GM12878 (cell line): Measurements from ENCODE around the gene ODF2L. TPM values are rescaled to one million over a fixed set of nuclear protein-coding genes. Genes with fewer than 3 reads are reported as not detected.
A peak's percentile ranks its signal among the peaks of the same experiment; 100 is the strongest.

Experiments used
- ATAC-seq: fragments of 200-7000 bp; cut with Tn5 transposase; 3 replicates; pipeline ENCODE4 v1.9.1; 2020; ENCODE audit warnings: mild to moderate bottlenecking, moderate library complexity
- BruUV-seq: library from RNA; stranded (reverse); fragments of 400-500 nt; replicated peaks from 2 replicates; lab custom pipeline; 2021; lab: Mats Ljungman, UMichigan
- CTCF ChIA-PET: fragments of 300-600 bp; sonication (Branson Sonifier 250); formaldehyde crosslinking; extraction: SDS; loops from one replicate; lab custom pipeline; 2021; ENCODE audit warnings: inconsistent platforms; lab: Yijun Ruan, JAX
- POLR2A ChIA-PET: fragments of 350-600 bp; formaldehyde crosslinking; extraction: SDS; loops from one replicate; lab custom pipeline; 2021; ENCODE audit warnings: inconsistent platforms; lab: Charles Lee
- RAD21 ChIA-PET: fragments of 300-600 bp; sonication (Branson Sonifier 250); formaldehyde crosslinking; loops from one replicate; lab custom pipeline; 2023; ENCODE audit warnings: antibody characterized with exemption; ENCODE audit not compliant: unreplicated experiment; lab: Charles Lee
- SMC1A ChIA-PET: fragments of 300-600 bp; sonication (Branson Sonifier 250); formaldehyde crosslinking; loops from one replicate; lab custom pipeline; 2023; ENCODE audit not compliant: unreplicated experiment, uncharacterized antibody; lab: Charles Lee
- DNase-seq: peaks from one replicate; pipeline ENCODE4 v3.0.0-alpha.2; 2011; ENCODE audit warnings: low read depth, low spot score
- FAIRE-seq: peaks from 3 replicates; lab custom pipeline; 2011; peaks lifted over from hg19 to GRCh38; lab: Jason Lieb, UNC
- H2AFZ ChIP-seq: 2 replicates; pipeline ENCODE4 v1.6.0; 2011; ENCODE audit warnings: low read depth, low read length, control low read depth; ENCODE audit not compliant: control insufficient read depth
- H3K27ac ChIP-seq: 2 replicates; pipeline ENCODE4 v1.5.1; 2011; ENCODE audit warnings: control low read depth; ENCODE audit not compliant: control insufficient read depth, insufficient read depth
- H3K27me3 ChIP-seq, 2 experiments: replicated peaks in 1 of 2; 2 replicates each; pipeline versions ENCODE4 v1.6.0 to v1.6.1; 2011; ENCODE audit warnings: low read length in 1 of 2; ENCODE audit not compliant: control insufficient read depth in 2 of 2, insufficient read depth in 2 of 2
- H3K36me3 ChIP-seq, 2 experiments: 2 replicates each; pipeline ENCODE4 v1.5.1; 2011; ENCODE audit warnings: low read length in 1 of 2; ENCODE audit not compliant: control insufficient read depth in 2 of 2, insufficient read depth in 2 of 2
- H3K4me1 ChIP-seq: 2 replicates; pipeline ENCODE4 v1.6.1; 2011; ENCODE audit warnings: mild to moderate bottlenecking, low read length, moderate library complexity, mixed read lengths; ENCODE audit not compliant: control insufficient read depth, insufficient read depth
- H3K4me2 ChIP-seq: 2 replicates; pipeline ENCODE4 v1.6.0; 2011; ENCODE audit warnings: control low read depth; ENCODE audit not compliant: control insufficient read depth, insufficient read depth
- H3K4me3 ChIP-seq: fragments of 200-600 bp; sonication (generic); 2 replicates; pipeline ENCODE4 v1.5.1; 2016
- H3K79me2 ChIP-seq: 2 replicates; pipeline ENCODE4 v1.6.0; 2011; ENCODE audit warnings: low read length; ENCODE audit not compliant: control insufficient read depth, insufficient read depth
- H3K9ac ChIP-seq: 2 replicates; pipeline ENCODE4 v1.8.0; 2011; ENCODE audit warnings: low read length, control low read depth, mixed read lengths; ENCODE audit not compliant: control insufficient read depth, insufficient read depth
- H3K9me3 ChIP-seq: replicated peaks from 3 replicates; pipeline ENCODE4 v1.5.1; 2011; ENCODE audit warnings: mild to moderate bottlenecking, low read length; ENCODE audit not compliant: control insufficient read depth, insufficient read depth
- H4K20me1 ChIP-seq: 2 replicates; pipeline ENCODE4 v1.6.0; 2011; ENCODE audit not compliant: control insufficient read depth, insufficient read depth
- BMI1 ChIP-seq: fragments of 450-650 bp; IDR thresholded peaks from 2 replicates; pipeline ENCODE4 v1.6.1; 2016; ENCODE audit warnings: mild to moderate bottlenecking, moderate library complexity, borderline replicate concordance
- EED ChIP-seq: sonication (generic); IDR thresholded peaks from 2 replicates; pipeline ENCODE4 v1.6.1; 2016; ENCODE audit warnings: antibody characterized with exemption, low read depth
- RAD21 ChIP-seq: IDR thresholded peaks from 2 replicates; pipeline ENCODE4 v1.6.1; 2011; ENCODE audit warnings: mild to moderate bottlenecking, low read depth, low read length, moderate library complexity; ENCODE audit not compliant: insufficient read depth
- RUNX3 ChIP-seq: IDR thresholded peaks from 2 replicates; pipeline ENCODE4 v1.6.1; 2012; ENCODE audit warnings: low read length, inconsistent platforms
- SMC3 ChIP-seq: IDR thresholded peaks from 2 replicates; pipeline ENCODE4 v1.6.1; 2011; ENCODE audit warnings: low read length, improper control_type of control experiment, borderline replicate concordance
- WGBS: methylation state at CpG from one replicate; pipeline ENCODE4 v1.1.6; 2016; ENCODE audit warnings: low lambda C conversion rate; ENCODE audit not compliant: insufficient replicate concordance, insufficient coverage; ENCODE audit errors: missing lambda C conversion rate; 5-methylcytosine and 5-hydroxymethylcytosine counted together
- in situ Hi-C: fragments of 300-500 bp; cut with MboI; formaldehyde crosslinking; loops from 9 replicates; pipeline ENCODE4 v1.14.3; 2018; ENCODE audit warnings: mixed read lengths
- intact Hi-C: fragments of 100-400 bp; cut with micrococcal nuclease; formaldehyde crosslinking; loops from one replicate; pipeline ENCODE4 v1.14.2; 2022; ENCODE audit not compliant: unreplicated experiment
- polyA plus RNA-seq, 11 experiments: library from polyadenylated mRNA; depleted of rRNA in 4 of 11; unstranded in 6 of 11; stranded (reverse) in 5 of 11; fragments of >200 nt; fragmentation: Nextera tagmentation in 4 of 11; fragmentation: Illumina TruSeq in 1 of 11; extraction: Ambion mirVana in 4 of 11; extraction: Trizol in 1 of 11; gene quantifications; 1 replicate in 1 of 11; 2 replicates in 10 of 11; pipeline versions ENCODE4 v1.2.1 to v1.2.3, GENCODE V29; 2011 to 2016; ENCODE audit warnings: inconsistent platforms in 2 of 11, missing spikeins in 2 of 11, low read depth in 1 of 11
- total RNA-seq, 4 experiments: library from RNA; depleted of rRNA in 3 of 4; stranded (reverse); fragments of >200 nt in 3 of 4; fragmentation: Illumina TruSeq in 1 of 4; extraction: Trizol in 1 of 4; gene quantifications; 2 replicates each; pipeline versions ENCODE4 v1.2.1 to v1.2.3, GENCODE V29; 2013 to 2021
- TF ChIP-seq, protein P1 (sequence below), 3 experiments: IDR thresholded peaks in 2 of 3; conservative IDR thresholded peaks in 1 of 3; 2 replicates each; pipeline ENCODE4 v1.5.1; 2011; ENCODE audit warnings: low read depth in 3 of 3, low read length in 3 of 3, mild to moderate bottlenecking in 3 of 3, control low read depth in 2 of 3, moderate library complexity in 2 of 3, inconsistent platforms in 1 of 3, mixed read lengths in 1 of 3; ENCODE audit not compliant: control insufficient read depth in 2 of 3, insufficient read depth in 1 of 3; ENCODE audit errors: extremely low read depth in 1 of 3

ODF2L gene
- total and polyA plus RNA-seq, 10 of the 15 experiments (the other 5 are each of a cell fraction or from before 2014, with no cell fraction given): 10.4 to 29.5 (median 18.5) TPM

DNA sequence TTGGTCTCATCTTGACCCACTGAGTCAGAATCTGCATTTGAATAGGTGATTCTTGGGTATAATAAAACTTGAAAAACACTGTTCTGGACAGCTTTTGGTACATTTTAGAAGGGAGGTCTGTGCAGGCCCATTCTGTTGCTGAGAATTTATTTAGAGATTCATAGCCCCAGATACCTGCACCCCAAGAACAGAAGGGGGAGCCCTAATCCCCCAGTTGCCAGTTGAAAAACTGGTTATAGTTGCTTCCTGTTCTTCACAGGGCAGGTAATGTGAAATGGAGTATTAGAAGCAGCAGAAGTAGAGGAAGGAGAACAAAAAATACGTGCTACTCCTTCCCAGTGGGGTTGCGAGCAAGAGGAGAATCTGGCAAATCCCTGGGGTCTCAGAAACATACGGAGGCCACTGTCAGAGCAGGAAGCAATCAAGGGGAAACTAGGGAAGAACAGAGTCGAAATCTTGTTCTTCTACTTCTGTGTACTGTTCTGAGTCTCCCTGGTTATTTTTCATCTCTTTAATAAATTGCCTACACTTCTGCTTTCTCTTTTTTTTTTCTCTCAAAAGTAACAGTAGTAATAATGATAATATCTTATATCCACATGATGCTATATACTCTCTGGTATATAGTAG is 23.3 kb upstream of the ODF2L start:
- no peaks in the 10 kb centered on the region for H4K20me1 ChIP-seq
- BruUV-seq: no TSS peak
- ATAC-seq (peak; percentile 90), DNase-seq (no peak), FAIRE-seq (peak; percentile 13)
- intact Hi-C loops (no loop called here), in situ Hi-C loops (no loop called here)
- no peak overlapping the region for H3K9ac ChIP-seq
- SMC1A ChIA-PET: no interaction called here
- no peak overlapping the region for H3K4me3 ChIP-seq
- no peaks in the 10 kb centered on the region for H3K79me2 ChIP-seq
- H3K27me3 ChIP-seq: no peaks in the 10 kb centered on the region; a peak in 1 of 4 replicates
- RAD21 ChIA-PET: no interaction called here
- no peaks in the 10 kb centered on the region for H3K36me3 ChIP-seq
- no peaks in the 10 kb centered on the region for H3K4me1 ChIP-seq
- no peaks in the 10 kb centered on the region for H3K9me3 ChIP-seq
- CTCF ChIA-PET: no interaction called here
- POLR2A ChIA-PET: no interaction called here
- WGBS: 0% methylated on average over 4 of the region's 4 CpGs
- no peak overlapping the region for H3K27ac ChIP-seq
- TF ChIP-seq, protein P1, sequence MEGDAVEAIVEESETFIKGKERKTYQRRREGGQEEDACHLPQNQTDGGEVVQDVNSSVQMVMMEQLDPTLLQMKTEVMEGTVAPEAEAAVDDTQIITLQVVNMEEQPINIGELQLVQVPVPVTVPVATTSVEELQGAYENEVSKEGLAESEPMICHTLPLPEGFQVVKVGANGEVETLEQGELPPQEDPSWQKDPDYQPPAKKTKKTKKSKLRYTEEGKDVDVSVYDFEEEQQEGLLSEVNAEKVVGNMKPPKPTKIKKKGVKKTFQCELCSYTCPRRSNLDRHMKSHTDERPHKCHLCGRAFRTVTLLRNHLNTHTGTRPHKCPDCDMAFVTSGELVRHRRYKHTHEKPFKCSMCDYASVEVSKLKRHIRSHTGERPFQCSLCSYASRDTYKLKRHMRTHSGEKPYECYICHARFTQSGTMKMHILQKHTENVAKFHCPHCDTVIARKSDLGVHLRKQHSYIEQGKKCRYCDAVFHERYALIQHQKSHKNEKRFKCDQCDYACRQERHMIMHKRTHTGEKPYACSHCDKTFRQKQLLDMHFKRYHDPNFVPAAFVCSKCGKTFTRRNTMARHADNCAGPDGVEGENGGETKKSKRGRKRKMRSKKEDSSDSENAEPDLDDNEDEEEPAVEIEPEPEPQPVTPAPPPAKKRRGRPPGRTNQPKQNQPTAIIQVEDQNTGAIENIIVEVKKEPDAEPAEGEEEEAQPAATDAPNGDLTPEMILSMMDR (IDR thresholded peaks at IDR 0.05 in 2 of 3, conservative IDR thresholded peaks at IDR 0.05 in 1 of 3; ENCODE audit: control insufficient read depth in 2 of 3, extremely low read depth in 1 of 3, insufficient read depth in 1 of 3, low read depth in 3 of 3, low read length in 3 of 3): peak; percentile 51 to 71 (median 68)
- TF ChIP-seq BMI1 (no peak), RAD21 (peak; percentile 80), EED (no peak), SMC3 (peak; percentile 43; the same call in 1 of the 2 replicates), RUNX3 (0 out of 2 replicates have a peak, but pooled peaks have one; percentile 9)
- TF ChIP-seq, all 136 proteins: peak for 4
- peak overlapping the region; percentile 59; the same call in 1 of the 2 replicates for H3K4me2 ChIP-seq
- H2AFZ ChIP-seq: peak overlapping the region; percentile 84
